HG03520 (cell line): ENCODE measurements around the gene WDFY2.
"Not testable (repeated sequence)": the region's sequence is repeated elsewhere in the genome, so short reads cannot be mapped to it uniquely, and the experiment has no call there.

Experiments used
- ATAC-seq: cut with Tn5 transposase; IDR thresholded peaks from one replicate; pipeline ENCODE4 v1.9.1; 2021; ENCODE audit warnings: mild to moderate bottlenecking, moderate library complexity; ENCODE audit not compliant: unreplicated experiment

The WDFY2 gene, protein sequence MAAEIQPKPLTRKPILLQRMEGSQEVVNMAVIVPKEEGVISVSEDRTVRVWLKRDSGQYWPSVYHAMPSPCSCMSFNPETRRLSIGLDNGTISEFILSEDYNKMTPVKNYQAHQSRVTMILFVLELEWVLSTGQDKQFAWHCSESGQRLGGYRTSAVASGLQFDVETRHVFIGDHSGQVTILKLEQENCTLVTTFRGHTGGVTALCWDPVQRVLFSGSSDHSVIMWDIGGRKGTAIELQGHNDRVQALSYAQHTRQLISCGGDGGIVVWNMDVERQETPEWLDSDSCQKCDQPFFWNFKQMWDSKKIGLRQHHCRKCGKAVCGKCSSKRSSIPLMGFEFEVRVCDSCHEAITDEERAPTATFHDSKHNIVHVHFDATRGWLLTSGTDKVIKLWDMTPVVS

GRCh38 chr13:51583875-51584730, at the start of gene WDFY2:
Gene WDFY2, plus strand, starts transcription at chr13:51584462. Its CDS starts 226 bp downstream, at chr13:51584688.
- ATAC-seq, result peak; percentile 71

- no peak for ATAC-seq
These were observed 45.6 kb upstream of the WDFY2 start for GRCh38 chr13:51538591-51539179.

- no peak for ATAC-seq
These were observed 44.4 kb upstream of the WDFY2 start for GRCh38 chr13:51539887-51540286.

- no peak for ATAC-seq
These were observed 43.2 kb upstream of the WDFY2 start for GRCh38 chr13:51541037-51541436.

DNA sequence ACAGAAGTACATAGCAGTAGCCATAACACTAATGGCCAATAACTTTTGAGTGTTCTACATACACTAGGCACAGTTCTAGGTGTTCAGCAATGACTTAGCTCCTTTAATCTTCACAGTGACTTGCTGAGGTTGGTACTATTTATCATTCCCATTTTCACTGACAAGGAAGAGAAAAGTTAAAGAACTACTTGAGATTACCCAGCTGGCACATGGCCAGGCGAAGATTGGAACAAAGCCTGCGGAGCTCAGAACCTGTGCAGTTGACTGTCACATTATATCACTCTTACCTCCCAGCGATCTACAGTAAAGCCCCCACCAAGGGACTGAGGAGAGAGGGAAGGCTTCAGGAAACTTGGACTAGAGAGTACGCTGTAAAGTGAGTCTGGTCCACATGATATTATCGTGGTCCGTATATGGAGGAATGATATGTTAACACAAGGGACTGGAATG, 42.4 kb upstream of the WDFY2 start:
- ATAC-seq, result no peak

- no peak for ATAC-seq
These were observed 41.7 kb upstream of the WDFY2 start for GRCh38 chr13:51542346-51543242.

DNA sequence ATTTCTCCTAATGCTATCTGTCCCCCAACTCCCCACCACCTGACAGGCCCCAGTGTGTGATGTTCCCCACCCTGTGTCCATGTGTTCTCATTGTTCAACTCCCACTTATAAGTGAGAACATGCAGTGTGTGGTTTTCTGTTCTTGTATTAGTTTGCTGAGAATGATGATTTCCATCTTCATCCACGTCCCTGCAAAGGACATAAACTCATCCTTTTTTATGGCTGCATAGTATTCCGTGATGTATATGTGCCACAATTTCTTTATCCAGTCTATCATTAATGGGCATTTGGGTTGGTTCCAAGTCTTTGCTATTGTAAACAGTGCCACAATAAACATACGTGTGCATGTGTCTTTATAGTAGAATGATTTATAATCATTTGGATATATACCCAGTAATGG, 38.8 kb upstream of the WDFY2 start:
- ATAC-seq, result not testable (repeated sequence)

- no peak for ATAC-seq
These were observed 36.7 kb upstream of the WDFY2 start for GRCh38 chr13:51547425-51548176.

- ATAC-seq, result no peak
These were observed 35.2 kb upstream of the WDFY2 start for GRCh38 chr13:51549050-51549449.

- ATAC-seq, result no peak
These were observed 34.7 kb upstream of the WDFY2 start for GRCh38 chr13:51549593-51549992.

GRCh38 chr13:51550151-51550550, 34.1 kb upstream of the WDFY2 start:
- ATAC-seq, result no peak

GRCh38 chr13:51551416-51551815, 32.8 kb upstream of the WDFY2 start:
- ATAC-seq, result no peak

GRCh38 chr13:51552027-51552426, 32.2 kb upstream of the WDFY2 start:
- ATAC-seq, result no peak

- ATAC-seq, result no peak
These were observed 30.7 kb upstream of the WDFY2 start for GRCh38 chr13:51553531-51553930.

DNA sequence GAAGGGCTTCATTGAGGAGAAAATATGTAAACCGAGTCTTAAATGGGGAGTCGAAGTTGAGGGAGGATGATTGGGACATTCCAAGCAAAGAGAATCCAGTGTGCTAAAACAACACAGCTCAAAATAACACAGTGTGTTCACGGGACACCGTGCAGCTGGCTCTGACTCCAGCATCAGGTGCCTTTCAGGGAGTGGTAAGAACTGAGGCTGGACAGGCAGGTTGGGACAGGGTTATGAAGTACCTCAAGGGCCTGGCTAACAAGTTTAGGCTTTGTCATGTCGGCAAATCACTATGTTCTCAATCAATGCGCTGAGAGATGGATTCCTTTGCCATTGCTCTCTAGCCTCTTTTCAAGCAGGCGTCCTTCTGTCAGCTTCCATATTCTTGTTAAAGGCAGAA, 27.5 kb upstream of the WDFY2 start:
- ATAC-seq, result no peak

DNA sequence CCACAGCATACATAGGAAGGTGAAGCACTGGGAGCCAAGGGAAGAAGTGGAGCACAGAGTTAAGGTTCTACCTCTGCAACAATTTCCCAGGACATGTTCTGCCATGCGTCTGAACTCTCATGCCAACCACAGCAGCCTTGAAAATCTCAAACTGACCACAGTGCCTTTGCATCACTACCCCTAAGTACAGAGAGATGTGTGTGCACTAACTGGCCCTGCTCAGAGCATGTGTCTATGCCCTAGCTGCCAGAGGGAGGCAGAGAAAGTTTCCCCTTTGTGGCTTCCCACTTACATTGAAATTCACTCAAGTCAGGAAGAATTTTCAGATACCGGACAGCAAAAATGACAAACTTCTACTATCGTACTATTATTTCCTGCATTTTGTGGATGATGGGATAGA, 26.8 kb upstream of the WDFY2 start:
- ATAC-seq, result no peak

GRCh38 chr13:51557875-51558612, 26.2 kb upstream of the WDFY2 start:
- no peak for ATAC-seq

- ATAC-seq, result no peak
These were observed 24.1 kb upstream of the WDFY2 start for GRCh38 chr13:51559946-51560735.
